ENCODE data around the gene KLF7. TPM values are rescaled to one million over a fixed set of nuclear protein-coding genes. Genes with fewer than 3 reads are reported as not detected.

Gene KLF7
- total RNA-seq, 1 experiment from 2014 or later: 15.4 TPM

- TF ChIP-seq ZBTB33 (IDR thresholded peaks at IDR 0.05; ENCODE audit: extremely low read depth, insufficient replicate concordance, low read length): no peak
- no peak for TF ChIP-seq TCF7L2 (IDR thresholded peaks at IDR 0.05; ENCODE audit: borderline replicate concordance, extremely low read depth, insufficient read depth, insufficient read length)
- no peak for TF ChIP-seq FOSL1 (IDR thresholded peaks at IDR 0.05; ENCODE audit: low read depth)
- no peak for TF ChIP-seq ZFX (IDR thresholded peaks at IDR 0.05)
Measured at GRCh38 chr2:207194028-207194427, 28.3 kb upstream of the KLF7 start (continued).

DNA sequence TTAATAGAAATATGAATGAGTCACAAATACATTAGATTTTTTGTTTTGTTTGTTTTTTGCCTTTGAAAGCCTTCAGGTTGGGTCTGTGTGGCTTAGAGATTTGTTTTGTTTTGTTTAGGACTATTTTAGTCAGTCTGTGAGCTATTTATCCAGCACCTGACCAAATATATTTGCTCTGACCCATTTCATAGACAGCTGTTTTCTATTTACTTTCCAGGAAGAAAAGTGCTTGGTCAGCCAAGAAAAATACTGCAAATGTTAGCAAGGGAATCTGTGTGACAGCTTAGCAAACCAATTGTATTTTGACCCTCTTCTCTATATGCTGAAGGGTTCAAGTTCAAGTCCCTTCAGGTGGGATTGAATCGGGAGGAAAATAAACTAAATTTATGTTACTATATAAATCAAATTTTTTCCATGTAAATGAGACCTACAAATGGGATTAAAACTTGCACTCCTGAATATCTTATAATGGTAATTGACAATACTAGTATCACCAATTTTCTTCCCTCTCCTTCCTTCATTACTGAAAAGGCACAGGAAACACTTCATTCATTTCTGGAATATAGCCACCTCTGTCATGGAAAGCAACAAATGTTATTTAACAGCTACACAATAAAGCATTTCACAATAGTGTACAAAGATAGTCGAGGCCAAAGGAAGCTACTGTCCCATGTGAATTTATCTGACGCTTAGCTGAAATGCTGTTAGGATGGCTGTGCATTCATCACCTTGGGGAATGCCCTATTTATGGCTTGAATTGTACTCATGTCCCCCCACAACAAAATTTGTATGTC is 23.1 kb upstream of the KLF7 start:
- H3K27ac ChIP-seq (ENCODE audit: low read depth, low read length): no peak overlapping the region
- H3K4me1 ChIP-seq (ENCODE audit: control insufficient read depth in 1 of 2, insufficient read depth in 2 of 2, low read length in 2 of 2): no peaks in the 10 kb centered on the region
- no peaks in the 10 kb centered on the region for H3K9me3 ChIP-seq (ENCODE audit: control insufficient read depth in 1 of 2, insufficient read depth in 1 of 2, low read depth in 1 of 2, low read length in 2 of 2)
- H3K79me2 ChIP-seq (ENCODE audit: insufficient read depth, low read length): no peaks in the 10 kb centered on the region
- intact Hi-C loops (cut with micrococcal nuclease): no loop called here
- no peaks in the 10 kb centered on the region for H3K27me3 ChIP-seq (ENCODE audit: insufficient read depth, low read length)
- H3K9me2 ChIP-seq (ENCODE audit: insufficient read depth): no peaks in the 10 kb centered on the region
- H4K20me1 ChIP-seq (ENCODE audit: insufficient read depth): no peaks in the 10 kb centered on the region
- H3K4me3 ChIP-seq (replicated peaks in 1 of 2; ENCODE audit: low read depth in 1 of 2, low read length in 2 of 2): no peak overlapping the region
- ATAC-seq (no peak), DNase-seq (ENCODE audit: low read depth, low spot score) (no peak)
- no peak overlapping the region for H2AFZ ChIP-seq (ENCODE audit: low read depth, low read length, poor library complexity, severe bottlenecking)
- ChIA-PET CTCF (no interaction called here), RAD21 (ENCODE audit: low non-redundant PET in 1 of 2, low total read pairs in 2 of 2, uncharacterized antibody in 2 of 2, unreplicated experiment in 2 of 2) (no interaction called here), POLR2A (no interaction called here)
- H3K36me3 ChIP-seq (ENCODE audit: control insufficient read depth in 1 of 2, insufficient read depth in 2 of 2, low read length in 2 of 2): no peaks in the 10 kb centered on the region
- no peak overlapping the region for H3K4me2 ChIP-seq (ENCODE audit: low read length)
- no TSS peak for BruUV-seq (replicated peaks)
- no peak overlapping the region for H3K9ac ChIP-seq (ENCODE audit: low read length)
- TF ChIP-seq SIN3A (IDR thresholded peaks at IDR 0.05; ENCODE audit: low read depth) (no peak), SP1 (IDR thresholded peaks at IDR 0.05; ENCODE audit: low read depth) (no peak), EZH2phosphoT487 (IDR thresholded peaks at IDR 0.05; ENCODE audit: borderline replicate concordance) (no peak), CBX3 (IDR thresholded peaks at IDR 0.05; ENCODE audit: low read depth) (no peak), POLR2AphosphoS5 (IDR thresholded peaks at IDR 0.05; ENCODE audit: low read depth, low read length) (no peak), ZNF274 (IDR thresholded peaks at IDR 0.05; ENCODE audit: low read depth, low read length) (no peak), RAD21 (IDR thresholded peaks at IDR 0.05; ENCODE audit: low read depth) (no peak), ZFX (IDR thresholded peaks at IDR 0.05) (no peak), CEBPB (IDR thresholded peaks at IDR 0.05; ENCODE audit: low read depth) (no peak), MAX (IDR thresholded peaks at IDR 0.05) (no peak), POLR2A (IDR thresholded peaks at IDR 0.05; ENCODE audit: borderline replicate concordance, extremely low read depth, insufficient read depth, insufficient read length) (no peak), FOSL1 (IDR thresholded peaks at IDR 0.05; ENCODE audit: low read depth) (no peak), JUND (IDR thresholded peaks at IDR 0.05) (no peak), TCF7L2 (IDR thresholded peaks at IDR 0.05; ENCODE audit: borderline replicate concordance, extremely low read depth, insufficient read depth, insufficient read length) (no peak)
- TF ChIP-seq, protein P1, sequence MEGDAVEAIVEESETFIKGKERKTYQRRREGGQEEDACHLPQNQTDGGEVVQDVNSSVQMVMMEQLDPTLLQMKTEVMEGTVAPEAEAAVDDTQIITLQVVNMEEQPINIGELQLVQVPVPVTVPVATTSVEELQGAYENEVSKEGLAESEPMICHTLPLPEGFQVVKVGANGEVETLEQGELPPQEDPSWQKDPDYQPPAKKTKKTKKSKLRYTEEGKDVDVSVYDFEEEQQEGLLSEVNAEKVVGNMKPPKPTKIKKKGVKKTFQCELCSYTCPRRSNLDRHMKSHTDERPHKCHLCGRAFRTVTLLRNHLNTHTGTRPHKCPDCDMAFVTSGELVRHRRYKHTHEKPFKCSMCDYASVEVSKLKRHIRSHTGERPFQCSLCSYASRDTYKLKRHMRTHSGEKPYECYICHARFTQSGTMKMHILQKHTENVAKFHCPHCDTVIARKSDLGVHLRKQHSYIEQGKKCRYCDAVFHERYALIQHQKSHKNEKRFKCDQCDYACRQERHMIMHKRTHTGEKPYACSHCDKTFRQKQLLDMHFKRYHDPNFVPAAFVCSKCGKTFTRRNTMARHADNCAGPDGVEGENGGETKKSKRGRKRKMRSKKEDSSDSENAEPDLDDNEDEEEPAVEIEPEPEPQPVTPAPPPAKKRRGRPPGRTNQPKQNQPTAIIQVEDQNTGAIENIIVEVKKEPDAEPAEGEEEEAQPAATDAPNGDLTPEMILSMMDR (IDR thresholded peaks at IDR 0.05 in 2 of 3, conservative IDR thresholded peaks at IDR 0.05 in 1 of 3; ENCODE audit: borderline replicate concordance in 1 of 3, insufficient read depth in 1 of 3, low read depth in 2 of 3, low read length in 2 of 3): no peak
- TF ChIP-seq, protein P2, sequence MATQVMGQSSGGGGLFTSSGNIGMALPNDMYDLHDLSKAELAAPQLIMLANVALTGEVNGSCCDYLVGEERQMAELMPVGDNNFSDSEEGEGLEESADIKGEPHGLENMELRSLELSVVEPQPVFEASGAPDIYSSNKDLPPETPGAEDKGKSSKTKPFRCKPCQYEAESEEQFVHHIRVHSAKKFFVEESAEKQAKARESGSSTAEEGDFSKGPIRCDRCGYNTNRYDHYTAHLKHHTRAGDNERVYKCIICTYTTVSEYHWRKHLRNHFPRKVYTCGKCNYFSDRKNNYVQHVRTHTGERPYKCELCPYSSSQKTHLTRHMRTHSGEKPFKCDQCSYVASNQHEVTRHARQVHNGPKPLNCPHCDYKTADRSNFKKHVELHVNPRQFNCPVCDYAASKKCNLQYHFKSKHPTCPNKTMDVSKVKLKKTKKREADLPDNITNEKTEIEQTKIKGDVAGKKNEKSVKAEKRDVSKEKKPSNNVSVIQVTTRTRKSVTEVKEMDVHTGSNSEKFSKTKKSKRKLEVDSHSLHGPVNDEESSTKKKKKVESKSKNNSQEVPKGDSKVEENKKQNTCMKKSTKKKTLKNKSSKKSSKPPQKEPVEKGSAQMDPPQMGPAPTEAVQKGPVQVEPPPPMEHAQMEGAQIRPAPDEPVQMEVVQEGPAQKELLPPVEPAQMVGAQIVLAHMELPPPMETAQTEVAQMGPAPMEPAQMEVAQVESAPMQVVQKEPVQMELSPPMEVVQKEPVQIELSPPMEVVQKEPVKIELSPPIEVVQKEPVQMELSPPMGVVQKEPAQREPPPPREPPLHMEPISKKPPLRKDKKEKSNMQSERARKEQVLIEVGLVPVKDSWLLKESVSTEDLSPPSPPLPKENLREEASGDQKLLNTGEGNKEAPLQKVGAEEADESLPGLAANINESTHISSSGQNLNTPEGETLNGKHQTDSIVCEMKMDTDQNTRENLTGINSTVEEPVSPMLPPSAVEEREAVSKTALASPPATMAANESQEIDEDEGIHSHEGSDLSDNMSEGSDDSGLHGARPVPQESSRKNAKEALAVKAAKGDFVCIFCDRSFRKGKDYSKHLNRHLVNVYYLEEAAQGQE (IDR thresholded peaks at IDR 0.05; ENCODE audit: low read depth): no peak
